Progenitor cell of endocrine pancreas (in vitro differentiated cells): ENCODE measurements around the gene FCHSD2. TPM values are rescaled to one million over a fixed set of nuclear protein-coding genes. Genes with fewer than 3 reads are reported as not detected.
A peak's percentile ranks its signal among the peaks of the same experiment; 100 is the strongest.

ENCODE experiments used
- DNase-seq: peaks from one replicate; pipeline ENCODE4 v3.0.0; 2021; ENCODE audit warnings: low spot score; ENCODE audit not compliant: unreplicated experiment
- H3K27ac Mint-ChIP-seq: 2 replicates; pipeline ENCODE4 v1.8.0; 2021; ENCODE audit warnings: mild to moderate bottlenecking, moderate library complexity, mixed read lengths
- H3K27me3 Mint-ChIP-seq: 2 replicates; pipeline ENCODE4 v1.8.0; 2021; ENCODE audit warnings: mixed read lengths
- H3K36me3 Mint-ChIP-seq: 2 replicates; pipeline ENCODE4 v1.8.0; 2022; ENCODE audit warnings: mixed read lengths; ENCODE audit not compliant: insufficient read depth
- H3K4me1 Mint-ChIP-seq: 2 replicates; pipeline ENCODE4 v1.8.0; 2021; ENCODE audit warnings: low read depth, mixed read lengths
- H3K4me3 Mint-ChIP-seq: 2 replicates; pipeline ENCODE4 v1.8.0; 2021; ENCODE audit warnings: low read depth, mild to moderate bottlenecking, moderate library complexity, mixed read lengths
- H3K9me3 Mint-ChIP-seq: 2 replicates; pipeline ENCODE4 v1.8.0; 2021; ENCODE audit warnings: low read depth, mixed read lengths
- long read RNA-seq: library from polyadenylated mRNA; unstranded; transcript quantifications from one replicate; pipeline ENCODE4 v2.0.0, GENCODE V29; 2020
- total RNA-seq: library from RNA; stranded (reverse); gene quantifications from 2 replicates; pipeline ENCODE4 v1.2.1, GENCODE V29; 2021
- TF ChIP-seq, protein P1 (sequence below): fragments of 200-600 bp; sonication (generic); IDR thresholded peaks from one replicate; pipeline ENCODE4 v1.5.0; 2021; ENCODE audit warnings: antibody characterized with exemption, mild to moderate bottlenecking; ENCODE audit not compliant: unreplicated experiment

The FCHSD2 gene
- total RNA-seq: 28.4 and 35.4 TPM in 2 replicates
- long read RNA-seq, partial matches to known transcripts: 8 of 15 reads
- long read RNA-seq, other reads (novel, unspliced or antisense): 6 of 15 reads

DNA sequence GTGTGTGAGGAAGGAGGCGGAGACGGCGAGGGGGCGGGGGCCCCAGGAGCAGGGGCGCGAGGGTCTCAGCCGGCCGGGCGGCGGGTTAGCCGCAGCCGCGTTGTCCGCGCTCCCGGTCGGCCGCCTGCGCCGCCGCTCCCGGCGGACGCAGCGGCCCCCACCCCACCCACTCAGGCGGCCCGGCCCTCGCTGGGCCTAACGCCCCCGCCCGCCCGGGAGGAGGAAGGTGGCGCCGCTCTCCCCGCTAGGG is at the start of gene FCHSD2:
Gene FCHSD2 (minus strand): TSS at position 191 of the 250 bp plus-strand sequence. CDS start 441 bp downstream, outside the sequence.
- no peaks in the 10 kb centered on the region for H3K36me3 Mint-ChIP-seq
- peaks cover 5% of the 10 kb centered on the region for H3K27me3 Mint-ChIP-seq
- H3K9me3 Mint-ChIP-seq: no peaks in the 10 kb centered on the region
- peak within 1 kb of the TSS; percentile 89 for H3K4me3 Mint-ChIP-seq
- TF ChIP-seq, protein P1, sequence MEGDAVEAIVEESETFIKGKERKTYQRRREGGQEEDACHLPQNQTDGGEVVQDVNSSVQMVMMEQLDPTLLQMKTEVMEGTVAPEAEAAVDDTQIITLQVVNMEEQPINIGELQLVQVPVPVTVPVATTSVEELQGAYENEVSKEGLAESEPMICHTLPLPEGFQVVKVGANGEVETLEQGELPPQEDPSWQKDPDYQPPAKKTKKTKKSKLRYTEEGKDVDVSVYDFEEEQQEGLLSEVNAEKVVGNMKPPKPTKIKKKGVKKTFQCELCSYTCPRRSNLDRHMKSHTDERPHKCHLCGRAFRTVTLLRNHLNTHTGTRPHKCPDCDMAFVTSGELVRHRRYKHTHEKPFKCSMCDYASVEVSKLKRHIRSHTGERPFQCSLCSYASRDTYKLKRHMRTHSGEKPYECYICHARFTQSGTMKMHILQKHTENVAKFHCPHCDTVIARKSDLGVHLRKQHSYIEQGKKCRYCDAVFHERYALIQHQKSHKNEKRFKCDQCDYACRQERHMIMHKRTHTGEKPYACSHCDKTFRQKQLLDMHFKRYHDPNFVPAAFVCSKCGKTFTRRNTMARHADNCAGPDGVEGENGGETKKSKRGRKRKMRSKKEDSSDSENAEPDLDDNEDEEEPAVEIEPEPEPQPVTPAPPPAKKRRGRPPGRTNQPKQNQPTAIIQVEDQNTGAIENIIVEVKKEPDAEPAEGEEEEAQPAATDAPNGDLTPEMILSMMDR: no peak
- DNase-seq: no peak
- peak within 1 kb of the TSS; percentile 95 for H3K27ac Mint-ChIP-seq
- peaks cover 27% of the 10 kb centered on the region for H3K4me1 Mint-ChIP-seq

DNA sequence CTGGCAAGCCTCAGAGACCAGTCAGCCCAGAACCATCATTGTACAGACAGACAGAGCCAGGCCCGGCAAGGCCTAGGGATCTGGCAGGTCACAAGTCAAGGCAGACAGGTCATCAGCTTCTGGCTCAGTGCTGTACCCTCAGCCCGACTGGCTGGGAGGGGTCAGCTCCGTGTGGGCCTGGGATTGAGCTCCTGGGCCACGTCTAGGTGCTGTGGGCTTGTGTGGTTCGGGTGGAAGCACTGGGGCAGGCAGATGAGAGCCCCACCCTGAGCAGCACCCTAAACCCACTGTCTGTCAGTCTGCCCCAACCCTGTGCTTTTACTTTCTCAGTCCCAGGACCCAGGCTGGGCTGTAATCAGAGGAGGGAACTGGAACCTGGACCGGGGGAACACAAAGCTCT is 49.0 kb upstream of the FCHSD2 start:
- Mint-ChIP-seq H3K4me3 (no peak overlapping the region), H3K9me3 (no peaks in the 10 kb centered on the region), H3K27me3 (peaks cover 36% of the 10 kb centered on the region), H3K27ac (no peak overlapping the region), H3K36me3 (no peaks in the 10 kb centered on the region), H3K4me1 (peaks cover 5% of the 10 kb centered on the region)
- TF ChIP-seq, protein P1: no peak
- DNase-seq: no peak

DNA sequence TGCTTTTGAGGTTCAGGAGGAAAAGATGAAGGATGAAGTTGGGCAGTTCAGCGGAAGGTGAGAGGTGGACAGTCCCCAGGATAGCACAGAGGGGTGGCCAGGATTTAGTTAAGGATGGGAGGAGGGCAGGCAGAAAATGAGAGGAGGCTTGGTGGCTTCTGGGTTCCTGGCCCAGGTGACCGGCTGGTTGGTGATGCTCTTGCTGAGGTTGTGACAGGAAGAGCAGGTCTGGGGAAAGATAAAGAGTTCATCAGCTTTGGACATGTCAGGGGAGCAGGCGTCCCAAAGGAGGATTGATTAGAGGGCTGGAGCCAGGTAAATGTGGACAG is 48.4 kb upstream of the FCHSD2 start:
- DNase-seq: no peak
- Mint-ChIP-seq H3K9me3 (no peaks in the 10 kb centered on the region), H3K27me3 (peaks cover 33% of the 10 kb centered on the region), H3K27ac (peak overlapping the region; percentile 65), H3K4me1 (peaks cover 5% of the 10 kb centered on the region), H3K4me3 (no peak overlapping the region), H3K36me3 (no peaks in the 10 kb centered on the region)
- TF ChIP-seq, protein P1: no peak

DNA sequence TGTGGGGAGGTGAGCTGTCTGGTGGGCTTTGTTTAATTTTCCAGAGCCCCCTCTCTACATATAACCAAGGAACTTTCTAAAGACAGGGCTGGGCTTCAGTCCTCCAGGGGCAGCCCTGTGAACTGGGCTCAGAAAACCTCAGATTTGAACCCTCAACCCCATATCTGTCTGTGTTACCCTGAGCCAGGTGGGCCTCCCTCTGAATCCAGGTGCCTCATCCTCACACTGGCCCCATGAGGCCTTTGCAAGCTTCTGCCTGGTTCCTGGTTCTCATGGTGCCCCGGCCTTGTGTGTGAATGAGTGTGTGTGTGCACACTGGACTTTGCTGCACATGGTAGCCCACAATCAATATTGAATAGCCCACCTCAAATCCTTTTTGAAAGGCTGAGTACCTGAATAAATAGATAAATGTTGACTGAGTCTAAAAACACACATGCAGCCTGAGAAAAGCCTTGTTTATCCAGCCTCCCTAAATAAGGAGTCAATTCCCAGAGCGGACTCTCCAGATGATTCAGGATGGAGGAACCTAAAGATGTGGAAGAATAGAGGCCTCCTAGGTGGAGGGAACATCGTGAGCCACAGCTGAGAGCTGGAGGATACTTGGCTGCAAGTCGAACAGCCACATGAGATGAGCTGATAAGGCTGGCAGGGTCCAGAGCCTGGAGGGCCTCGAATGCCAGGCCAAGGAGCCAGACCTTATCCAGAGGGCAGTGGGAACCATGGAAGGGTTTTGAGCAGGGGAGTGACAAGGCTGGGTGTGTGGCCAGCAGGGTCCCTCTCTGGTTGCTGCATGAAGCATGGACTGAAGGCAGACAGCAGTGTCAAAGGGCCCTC is 47.8 kb upstream of the FCHSD2 start:
- no peaks in the 10 kb centered on the region for H3K9me3 Mint-ChIP-seq
- TF ChIP-seq, protein P1: no peak
- H3K27me3 Mint-ChIP-seq: peaks cover 38% of the 10 kb centered on the region
- no peak for DNase-seq
- no peak overlapping the region for H3K4me3 Mint-ChIP-seq
- H3K4me1 Mint-ChIP-seq: peaks cover 5% of the 10 kb centered on the region
- H3K27ac Mint-ChIP-seq: peak overlapping the region; percentile 65
- no peaks in the 10 kb centered on the region for H3K36me3 Mint-ChIP-seq

DNA sequence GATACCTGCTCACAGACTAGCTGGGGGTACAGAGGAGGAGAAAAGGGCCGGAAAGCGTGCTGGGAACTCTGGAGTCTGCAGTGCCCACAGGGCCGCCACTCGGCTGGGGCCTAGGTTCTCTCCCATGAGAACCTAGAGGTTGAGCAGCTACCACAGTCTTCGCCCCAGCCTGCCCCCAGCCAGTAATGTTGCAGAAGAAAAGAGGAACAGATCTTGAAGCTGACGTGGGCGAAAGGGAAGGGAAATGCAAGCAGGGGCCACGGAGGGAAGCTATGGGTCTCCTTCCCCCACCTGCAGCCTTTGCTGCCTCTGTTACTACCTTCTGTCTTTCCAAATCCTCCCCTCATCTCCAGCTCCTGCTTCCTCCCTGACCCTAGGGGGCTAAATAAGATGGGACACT is 47.2 kb upstream of the FCHSD2 start:
- Mint-ChIP-seq H3K27ac (no peak overlapping the region), H3K27me3 (peaks cover 38% of the 10 kb centered on the region), H3K4me3 (no peak overlapping the region), H3K36me3 (no peaks in the 10 kb centered on the region), H3K9me3 (no peaks in the 10 kb centered on the region), H3K4me1 (peaks cover 5% of the 10 kb centered on the region)
- TF ChIP-seq, protein P1: no peak
- DNase-seq: no peak
